HCT116 (cell line): ENCODE measurements around the gene SPEN. TPM values are rescaled to one million over a fixed set of nuclear protein-coding genes. Genes with fewer than 3 reads are reported as not detected.

Experiments used
- ATAC-seq: fragments of 200-7000 bp; cut with Tn5 transposase; 2 replicates; pipeline ENCODE4 v1.9.1; 2020; ENCODE audit warnings: mild to moderate bottlenecking, moderate library complexity
- BruUV-seq: library from RNA; stranded (reverse); fragments of 400-500 nt; replicated peaks from 2 replicates; lab custom pipeline; 2021; lab: Mats Ljungman, UMichigan
- CTCF ChIA-PET: fragments of 300-600 bp; sonication (Branson Sonifier 250); formaldehyde crosslinking; loops from one replicate; lab custom pipeline; 2021; ENCODE audit warnings: antibody characterized with exemption; lab: Charles Lee
- POLR2A ChIA-PET: fragments of 300-600, 350-600 bp; sonication (Branson Sonifier 250); formaldehyde crosslinking; loops from one replicate; lab custom pipeline; 2021; ENCODE audit warnings: antibody characterized with exemption; lab: Charles Lee
- RAD21 ChIA-PET, 2 experiments: fragments of 300-600 bp; sonication (Branson Sonifier 250); formaldehyde crosslinking; loops; one replicate each; lab custom pipeline; 2023; ENCODE audit warnings: low total read pairs in 2 of 2; ENCODE audit not compliant: uncharacterized antibody in 2 of 2, unreplicated experiment in 2 of 2, low non-redundant PET in 1 of 2; lab: Charles Lee
- DNase-seq: peaks from one replicate; pipeline ENCODE4 v3.0.0-alpha.2; 2010; ENCODE audit warnings: low read depth, low spot score
- H2AFZ ChIP-seq: fragments of 200-600 bp; shearing (Covaris generic), sonication (generic); 2 replicates; pipeline ENCODE4 v1.6.1; 2017; ENCODE audit warnings: low read depth, mixed run types, mixed read lengths, antibody characterized with exemption, low read length; ENCODE audit not compliant: poor library complexity, severe bottlenecking
- H3K27ac ChIP-seq: 2 replicates; pipeline ENCODE4 v1.5.1; 2012; ENCODE audit warnings: low read depth, low read length
- H3K27me3 ChIP-seq: fragments of 200-600 bp; sonication (generic); 2 replicates; pipeline ENCODE4 v1.6.1; 2016; ENCODE audit warnings: mixed run types, low read length, mixed read lengths; ENCODE audit not compliant: insufficient read depth
- H3K36me3 ChIP-seq, 2 experiments: fragments of 200-500 bp in 1 of 2; fragments of 200-600 bp in 1 of 2; sonication (Bioruptor generic) in 1 of 2; sonication (generic) in 1 of 2; 2 replicates each; pipeline versions ENCODE4 v1.5.1 to v1.6.1; 2014 to 2016; ENCODE audit warnings: low read length in 2 of 2, inconsistent platforms in 1 of 2, mixed read lengths in 1 of 2, mixed run types in 1 of 2; ENCODE audit not compliant: insufficient read depth in 2 of 2, control insufficient read depth in 1 of 2
- H3K4me1 ChIP-seq, 2 experiments: fragments of 200-600 bp in 1 of 2; sonication (generic) in 1 of 2; 2 replicates each; pipeline versions ENCODE4 v1.5.1 to v1.6.1; 2012 to 2017; ENCODE audit warnings: low read length in 2 of 2, inconsistent platforms in 1 of 2, mild to moderate bottlenecking in 1 of 2, mixed read lengths in 1 of 2, mixed run types in 1 of 2, moderate library complexity in 1 of 2; ENCODE audit not compliant: insufficient read depth in 2 of 2, control insufficient read depth in 1 of 2
- H3K4me2 ChIP-seq: fragments of 200-600 bp; sonication (generic); 2 replicates; pipeline ENCODE4 v1.6.1; 2017; ENCODE audit warnings: mixed run types, low read length, mixed read lengths
- H3K4me3 ChIP-seq, 2 experiments: fragments of 200-600 bp in 1 of 2; sonication (generic) in 1 of 2; replicated peaks in 1 of 2; 2 replicates each; pipeline ENCODE4 v1.5.1; 2011 to 2016; ENCODE audit warnings: low read length in 2 of 2, control low read depth in 1 of 2, low read depth in 1 of 2, mild to moderate bottlenecking in 1 of 2, mixed read lengths in 1 of 2, mixed run types in 1 of 2
- H3K79me2 ChIP-seq: fragments of 200-600 bp; sonication (generic); 2 replicates; pipeline ENCODE4 v1.6.1; 2017; ENCODE audit warnings: mild to moderate bottlenecking, mixed run types, low read length, moderate library complexity, mixed read lengths; ENCODE audit not compliant: insufficient read depth
- H3K9ac ChIP-seq: fragments of 200-600 bp; sonication (generic); 2 replicates; pipeline ENCODE4 v1.6.1; 2016; ENCODE audit warnings: low read length, mixed read lengths
- H3K9me2 ChIP-seq: fragments of 200-600 bp; sonication (generic), shearing (Covaris generic); 2 replicates; pipeline ENCODE4 v1.6.1; 2017; ENCODE audit warnings: mixed run types, mild to moderate bottlenecking, moderate library complexity; ENCODE audit not compliant: insufficient read depth
- H3K9me3 ChIP-seq, 2 experiments: fragments of 200-500 bp in 1 of 2; fragments of 200-600 bp in 1 of 2; sonication (Bioruptor generic) in 1 of 2; sonication (generic) in 1 of 2; 2 replicates each; pipeline ENCODE4 v1.6.1; 2014 to 2017; ENCODE audit warnings: low read length in 2 of 2, mixed read lengths in 2 of 2, inconsistent platforms in 1 of 2, low read depth in 1 of 2, mild to moderate bottlenecking in 1 of 2, mixed run types in 1 of 2, moderate library complexity in 1 of 2; ENCODE audit not compliant: control insufficient read depth in 1 of 2, insufficient read depth in 1 of 2
- H4K20me1 ChIP-seq: fragments of 200-600 bp; sonication (generic), shearing (Covaris generic); 2 replicates; pipeline ENCODE4 v1.6.1; 2017; ENCODE audit warnings: mixed run types, mild to moderate bottlenecking, moderate library complexity; ENCODE audit not compliant: insufficient read depth
- CBX3 ChIP-seq: IDR thresholded peaks from 2 replicates; pipeline ENCODE4 v1.6.1; 2012; ENCODE audit warnings: low read depth
- CEBPB ChIP-seq: IDR thresholded peaks from 2 replicates; pipeline ENCODE4 v1.6.1; 2012; ENCODE audit warnings: low read depth
- EGR1 ChIP-seq: IDR thresholded peaks from 2 replicates; pipeline ENCODE4 v1.6.1; 2012; ENCODE audit warnings: low read depth
- ELF1 ChIP-seq: IDR thresholded peaks from 2 replicates; pipeline ENCODE4 v1.6.1; 2012; ENCODE audit warnings: low read depth, borderline replicate concordance
- EZH2 ChIP-seq: fragments of 200-600 bp; sonication (generic); IDR thresholded peaks from 2 replicates; pipeline ENCODE4 v1.6.1; 2017; ENCODE audit warnings: antibody characterized with exemption, mixed run types
- EZH2phosphoT487 ChIP-seq: fragments of 200-600 bp; IDR thresholded peaks from 2 replicates; pipeline ENCODE4 v1.6.1; 2018; ENCODE audit warnings: antibody characterized with exemption, borderline replicate concordance
- FOSL1 ChIP-seq: IDR thresholded peaks from 2 replicates; pipeline ENCODE4 v1.6.1; 2012; ENCODE audit warnings: low read depth
- RAD21 ChIP-seq: IDR thresholded peaks from 2 replicates; pipeline ENCODE4 v1.6.1; 2012; ENCODE audit warnings: low read depth, mild to moderate bottlenecking
- SIN3A ChIP-seq: IDR thresholded peaks from 2 replicates; pipeline ENCODE4 v1.6.1; 2012; ENCODE audit warnings: low read depth
- SRF ChIP-seq: IDR thresholded peaks from 2 replicates; pipeline ENCODE4 v1.6.1; 2012; ENCODE audit warnings: low read depth
- YY1 ChIP-seq: IDR thresholded peaks from 2 replicates; pipeline ENCODE4 v1.6.1; 2011; ENCODE audit warnings: low read length, low read depth, moderate library complexity, mild to moderate bottlenecking; ENCODE audit not compliant: insufficient replicate concordance; ENCODE audit errors: extremely low read depth
- ZFX ChIP-seq: fragments of 450-650 bp; IDR thresholded peaks from 2 replicates; pipeline ENCODE4 v1.6.1; 2017
- intact Hi-C: fragments of 100-400 bp; cut with micrococcal nuclease; formaldehyde crosslinking; loops from 2 replicates; pipeline ENCODE4 v1.10.0; 2022
- total RNA-seq: library from RNA; stranded (reverse); gene quantifications from one replicate; pipeline ENCODE4 v1.2.1, GENCODE V29; 2021; ENCODE audit not compliant: unreplicated experiment
- TF ChIP-seq, protein P1 (sequence below): IDR thresholded peaks from 2 replicates; pipeline ENCODE4 v1.6.1; 2011; ENCODE audit warnings: mild to moderate bottlenecking, low read length, moderate library complexity; ENCODE audit not compliant: insufficient replicate concordance; ENCODE audit errors: extremely low read depth
- TF ChIP-seq, protein P2 (sequence below), 3 experiments: fragments of 200-600 bp in 1 of 3; sonication (generic) in 1 of 3; IDR thresholded peaks in 2 of 3; conservative IDR thresholded peaks in 1 of 3; 2 replicates each; pipeline ENCODE4 v1.5.1; 2012 to 2017; ENCODE audit warnings: low read depth in 2 of 3, low read length in 2 of 3, antibody characterized with exemption in 1 of 3, borderline replicate concordance in 1 of 3, control low read depth in 1 of 3, mild to moderate bottlenecking in 1 of 3, mixed read lengths in 1 of 3, mixed run types in 1 of 3, moderate library complexity in 1 of 3; ENCODE audit not compliant: insufficient read depth in 1 of 3
- TF ChIP-seq, protein P3 (sequence below): IDR thresholded peaks from 2 replicates; pipeline ENCODE4 v1.6.1; 2012
- TF ChIP-seq, protein P4 (sequence below): IDR thresholded peaks from 2 replicates; pipeline ENCODE4 v1.6.1; 2012

The SPEN gene
- total RNA-seq, 1 experiment from 2014 or later: 58.6 TPM

DNA sequence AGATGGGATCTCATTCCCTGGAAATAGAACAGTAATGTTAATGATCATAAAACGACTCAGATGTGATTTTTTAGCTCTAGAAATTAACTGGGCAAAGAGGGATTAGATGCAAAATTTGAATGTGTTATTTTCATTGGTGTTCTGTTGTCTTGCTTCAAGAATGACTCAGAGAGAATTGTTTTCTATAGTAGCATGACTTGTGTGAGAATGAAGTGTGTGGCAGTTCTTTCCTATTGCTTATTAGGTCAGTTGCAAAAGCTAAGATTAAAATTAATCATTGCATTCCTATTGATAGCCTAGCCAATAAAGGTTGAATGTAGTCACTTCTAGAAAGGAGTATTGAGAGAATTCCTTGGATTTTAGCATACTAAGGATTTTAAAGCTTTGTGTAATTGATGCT, 22.9 kb downstream of the SPEN start:
- Histone ChIP-seq H3K27me3 (no peaks in the 10 kb centered on the region), H3K4me2 (no peak overlapping the region), H3K9ac (no peak overlapping the region), H3K4me1 (no peaks in the 10 kb centered on the region), H3K79me2 (peaks cover 100% of the 10 kb centered on the region), H3K36me3 (peaks cover 6 to 16% of the 10 kb centered on the region in 2 experiments; a peak in 3 of 4 replicates), H3K9me2 (no peaks in the 10 kb centered on the region), H4K20me1 (peaks cover 37% of the 10 kb centered on the region), H3K27ac (no peak overlapping the region), H3K9me3 (no peaks in the 10 kb centered on the region), H2AFZ (no peak overlapping the region), H3K4me3 (no peak overlapping the region)
- DNase-seq (no peak), ATAC-seq (no peak)
- intact Hi-C loops: no loop called here
- ChIA-PET RAD21 (no interaction called here), POLR2A (interaction anchor here (1.2 kb wide), 1 partner anchor 12 kb away, joined by 4 read pairs; no protein-coding TSS in a partner anchor), CTCF (no interaction called here)
- no TSS peak for BruUV-seq
- no peak for TF ChIP-seq CEBPB
- TF ChIP-seq, protein P1, sequence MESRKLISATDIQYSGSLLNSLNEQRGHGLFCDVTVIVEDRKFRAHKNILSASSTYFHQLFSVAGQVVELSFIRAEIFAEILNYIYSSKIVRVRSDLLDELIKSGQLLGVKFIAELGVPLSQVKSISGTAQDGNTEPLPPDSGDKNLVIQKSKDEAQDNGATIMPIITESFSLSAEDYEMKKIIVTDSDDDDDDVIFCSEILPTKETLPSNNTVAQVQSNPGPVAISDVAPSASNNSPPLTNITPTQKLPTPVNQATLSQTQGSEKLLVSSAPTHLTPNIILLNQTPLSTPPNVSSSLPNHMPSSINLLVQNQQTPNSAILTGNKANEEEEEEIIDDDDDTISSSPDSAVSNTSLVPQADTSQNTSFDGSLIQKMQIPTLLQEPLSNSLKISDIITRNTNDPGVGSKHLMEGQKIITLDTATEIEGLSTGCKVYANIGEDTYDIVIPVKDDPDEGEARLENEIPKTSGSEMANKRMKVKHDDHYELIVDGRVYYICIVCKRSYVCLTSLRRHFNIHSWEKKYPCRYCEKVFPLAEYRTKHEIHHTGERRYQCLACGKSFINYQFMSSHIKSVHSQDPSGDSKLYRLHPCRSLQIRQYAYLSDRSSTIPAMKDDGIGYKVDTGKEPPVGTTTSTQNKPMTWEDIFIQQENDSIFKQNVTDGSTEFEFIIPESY: no peak
- TF ChIP-seq FOSL1: no peak
- no peak for TF ChIP-seq EZH2
- no peak for TF ChIP-seq ELF1
- TF ChIP-seq ZFX: no peak
- TF ChIP-seq SIN3A: no peak
- no peak for TF ChIP-seq EZH2phosphoT487
- TF ChIP-seq, protein P2, sequence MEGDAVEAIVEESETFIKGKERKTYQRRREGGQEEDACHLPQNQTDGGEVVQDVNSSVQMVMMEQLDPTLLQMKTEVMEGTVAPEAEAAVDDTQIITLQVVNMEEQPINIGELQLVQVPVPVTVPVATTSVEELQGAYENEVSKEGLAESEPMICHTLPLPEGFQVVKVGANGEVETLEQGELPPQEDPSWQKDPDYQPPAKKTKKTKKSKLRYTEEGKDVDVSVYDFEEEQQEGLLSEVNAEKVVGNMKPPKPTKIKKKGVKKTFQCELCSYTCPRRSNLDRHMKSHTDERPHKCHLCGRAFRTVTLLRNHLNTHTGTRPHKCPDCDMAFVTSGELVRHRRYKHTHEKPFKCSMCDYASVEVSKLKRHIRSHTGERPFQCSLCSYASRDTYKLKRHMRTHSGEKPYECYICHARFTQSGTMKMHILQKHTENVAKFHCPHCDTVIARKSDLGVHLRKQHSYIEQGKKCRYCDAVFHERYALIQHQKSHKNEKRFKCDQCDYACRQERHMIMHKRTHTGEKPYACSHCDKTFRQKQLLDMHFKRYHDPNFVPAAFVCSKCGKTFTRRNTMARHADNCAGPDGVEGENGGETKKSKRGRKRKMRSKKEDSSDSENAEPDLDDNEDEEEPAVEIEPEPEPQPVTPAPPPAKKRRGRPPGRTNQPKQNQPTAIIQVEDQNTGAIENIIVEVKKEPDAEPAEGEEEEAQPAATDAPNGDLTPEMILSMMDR (IDR thresholded peaks at IDR 0.05 in 2 of 3, conservative IDR thresholded peaks at IDR 0.05 in 1 of 3; ENCODE audit: borderline replicate concordance in 1 of 3, insufficient read depth in 1 of 3, low read depth in 2 of 3, low read length in 2 of 3): no peak
- TF ChIP-seq CBX3: no peak
- TF ChIP-seq EGR1: no peak
- TF ChIP-seq, protein P3, sequence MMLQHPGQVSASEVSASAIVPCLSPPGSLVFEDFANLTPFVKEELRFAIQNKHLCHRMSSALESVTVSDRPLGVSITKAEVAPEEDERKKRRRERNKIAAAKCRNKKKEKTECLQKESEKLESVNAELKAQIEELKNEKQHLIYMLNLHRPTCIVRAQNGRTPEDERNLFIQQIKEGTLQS: no peak
- TF ChIP-seq YY1: no peak
- TF ChIP-seq SRF: no peak
- no peak for TF ChIP-seq RAD21
- TF ChIP-seq, protein P4, sequence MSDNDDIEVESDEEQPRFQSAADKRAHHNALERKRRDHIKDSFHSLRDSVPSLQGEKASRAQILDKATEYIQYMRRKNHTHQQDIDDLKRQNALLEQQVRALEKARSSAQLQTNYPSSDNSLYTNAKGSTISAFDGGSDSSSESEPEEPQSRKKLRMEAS: no peak
